Measurements from ENCODE around the gene PHLPP1. TPM values are rescaled to one million over a fixed set of nuclear protein-coding genes. Genes with fewer than 3 reads are reported as not detected.
A peak's percentile ranks its signal among the peaks of the same experiment; 100 is the strongest.

The PHLPP1 gene
- total and polyA plus RNA-seq, 9 donors: 4.4 to 15.9 (median 12.0) TPM

DNA sequence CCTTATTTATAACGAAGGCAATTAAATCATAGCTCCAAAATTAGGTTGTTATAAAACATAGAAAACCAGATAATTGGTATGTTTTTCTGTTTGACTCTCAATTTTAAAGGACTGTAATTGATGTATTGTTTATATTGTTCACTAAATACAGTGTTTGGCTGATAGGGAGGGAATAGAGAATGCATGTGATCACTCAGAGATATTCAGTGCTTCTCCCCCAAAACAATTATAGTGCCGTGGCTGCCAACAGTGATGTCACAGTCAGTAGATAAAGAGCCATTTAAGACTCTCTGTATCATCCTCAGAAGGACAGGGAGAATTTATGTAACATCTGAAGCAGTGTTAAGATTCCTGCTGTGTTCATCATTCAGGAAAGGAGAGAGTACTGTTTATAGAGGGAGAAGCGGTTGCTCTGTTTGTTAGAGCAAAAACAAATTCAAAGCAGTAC, 69.6 kb downstream of the PHLPP1 start:
- H3K36me3 ChIP-seq: no peaks in the 10 kb centered on the region
- intact Hi-C loops (cut with DNase I): no loop called here
- H3K9me3 ChIP-seq: no peaks in the 10 kb centered on the region
- no peak overlapping the region for H3K4me3 ChIP-seq
- peak overlapping the region in 1 of 2 donors; percentile 4 for H3K27ac ChIP-seq
- no peak for TF ChIP-seq POLR2A (IDR thresholded peaks at IDR 0.05)
- TF ChIP-seq, protein P1, sequence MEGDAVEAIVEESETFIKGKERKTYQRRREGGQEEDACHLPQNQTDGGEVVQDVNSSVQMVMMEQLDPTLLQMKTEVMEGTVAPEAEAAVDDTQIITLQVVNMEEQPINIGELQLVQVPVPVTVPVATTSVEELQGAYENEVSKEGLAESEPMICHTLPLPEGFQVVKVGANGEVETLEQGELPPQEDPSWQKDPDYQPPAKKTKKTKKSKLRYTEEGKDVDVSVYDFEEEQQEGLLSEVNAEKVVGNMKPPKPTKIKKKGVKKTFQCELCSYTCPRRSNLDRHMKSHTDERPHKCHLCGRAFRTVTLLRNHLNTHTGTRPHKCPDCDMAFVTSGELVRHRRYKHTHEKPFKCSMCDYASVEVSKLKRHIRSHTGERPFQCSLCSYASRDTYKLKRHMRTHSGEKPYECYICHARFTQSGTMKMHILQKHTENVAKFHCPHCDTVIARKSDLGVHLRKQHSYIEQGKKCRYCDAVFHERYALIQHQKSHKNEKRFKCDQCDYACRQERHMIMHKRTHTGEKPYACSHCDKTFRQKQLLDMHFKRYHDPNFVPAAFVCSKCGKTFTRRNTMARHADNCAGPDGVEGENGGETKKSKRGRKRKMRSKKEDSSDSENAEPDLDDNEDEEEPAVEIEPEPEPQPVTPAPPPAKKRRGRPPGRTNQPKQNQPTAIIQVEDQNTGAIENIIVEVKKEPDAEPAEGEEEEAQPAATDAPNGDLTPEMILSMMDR (IDR thresholded peaks at IDR 0.05): no peak
- no peak for TF ChIP-seq EP300 (IDR thresholded peaks at IDR 0.05)
- H3K4me1 ChIP-seq (ENCODE audit: insufficient read depth): peaks cover 6% of the 10 kb centered on the region
- WGBS, 3 donors: 26 to 29% (median 27%) methylated on average over 3 of the region's 3 CpGs
- peak; percentile 31 to 65 (median 44) for DNase-seq
- H3K27me3 ChIP-seq: no peaks in the 10 kb centered on the region

DNA sequence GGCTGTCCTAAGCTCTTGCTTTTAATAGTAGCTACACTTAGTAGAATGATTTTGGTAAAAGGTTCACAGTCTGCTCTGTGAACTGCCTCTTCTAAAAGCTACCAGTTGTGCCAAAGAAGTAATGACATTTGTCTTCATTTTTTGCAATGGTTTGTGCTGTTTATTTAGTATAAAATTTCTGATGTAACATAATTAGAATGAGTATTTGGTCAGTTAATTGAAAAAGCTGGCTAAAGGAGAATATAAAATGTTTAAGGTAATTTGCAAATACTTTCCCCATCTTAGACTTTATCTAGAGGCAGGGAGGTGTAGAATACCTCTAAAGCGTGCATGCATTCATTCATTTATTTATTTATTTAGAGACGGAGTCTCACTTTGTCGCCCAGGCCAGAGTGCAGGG, 71.3 kb downstream of the PHLPP1 start:
- no peak for DNase-seq
- WGBS, 3 donors: 95 to 99% (median 97%) methylated on average over 3 of the region's 3 CpGs
- H3K36me3 ChIP-seq: no peaks in the 10 kb centered on the region
- no peaks in the 10 kb centered on the region for H3K27me3 ChIP-seq
- TF ChIP-seq POLR2A (IDR thresholded peaks at IDR 0.05) (no peak), EP300 (IDR thresholded peaks at IDR 0.05) (no peak)
- TF ChIP-seq, protein P1 (IDR thresholded peaks at IDR 0.05): no peak
- intact Hi-C loops (cut with DNase I): no loop called here
- no peak overlapping the region for H3K4me3 ChIP-seq
- H3K9me3 ChIP-seq: no peaks in the 10 kb centered on the region
- H3K27ac ChIP-seq: no peak overlapping the region
- H3K4me1 ChIP-seq (ENCODE audit: insufficient read depth): peaks cover 8% of the 10 kb centered on the region

DNA sequence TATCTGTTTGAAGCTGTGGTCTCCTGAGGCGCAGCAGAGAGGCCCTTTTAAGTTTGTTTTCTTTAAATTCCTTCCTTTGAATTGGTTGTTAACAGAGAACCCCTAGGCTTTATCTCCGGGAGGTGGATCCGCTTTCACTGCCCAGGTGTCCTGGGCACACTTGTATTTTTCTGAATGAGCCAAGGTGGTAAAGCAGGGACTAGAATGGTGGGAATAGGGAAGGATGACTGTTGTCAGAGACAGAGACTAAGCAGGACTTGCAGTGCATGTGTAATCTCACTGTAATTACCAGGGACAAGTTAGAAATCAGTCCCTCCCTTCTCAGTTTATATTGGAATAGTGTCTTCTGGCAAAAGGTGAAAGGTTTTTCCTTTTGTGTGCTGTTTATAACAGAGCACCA, 72.8 kb downstream of the PHLPP1 start:
- 97 to 98% (median 98%) methylated on average over 3 of the region's 3 CpGs for WGBS, 3 donors
- TF ChIP-seq EP300 (IDR thresholded peaks at IDR 0.05): no peak
- no peak for TF ChIP-seq POLR2A (IDR thresholded peaks at IDR 0.05)
- TF ChIP-seq, protein P1 (IDR thresholded peaks at IDR 0.05): no peak
- Histone ChIP-seq H3K9me3 (no peaks in the 10 kb centered on the region), H3K4me1 (ENCODE audit: insufficient read depth) (peaks cover 8% of the 10 kb centered on the region), H3K27ac (no peak overlapping the region), H3K27me3 (no peaks in the 10 kb centered on the region), H3K4me3 (no peak overlapping the region), H3K36me3 (no peaks in the 10 kb centered on the region)
- intact Hi-C loops (cut with DNase I): no loop called here
- no peak for DNase-seq

DNA sequence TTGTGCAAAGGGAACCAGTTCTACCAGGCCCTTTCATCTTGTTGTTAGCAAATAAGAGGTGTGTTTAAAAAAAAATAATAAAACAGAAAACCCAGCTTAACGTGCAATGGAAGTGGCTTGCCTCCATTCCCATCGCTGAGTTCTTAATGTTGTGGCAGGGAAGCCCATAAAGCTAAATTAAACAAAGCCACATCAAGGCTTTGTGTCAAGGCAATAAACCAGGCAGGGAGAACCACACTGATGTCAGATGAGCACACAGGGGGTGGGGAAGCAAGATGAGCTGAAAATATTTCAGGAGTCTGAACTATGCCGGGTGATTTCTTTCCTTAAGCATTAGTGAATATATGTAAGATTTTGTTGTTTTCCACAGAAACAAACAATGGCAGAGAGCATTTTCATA, 73.5 kb downstream of the PHLPP1 start:
- H3K27me3 ChIP-seq: no peaks in the 10 kb centered on the region
- WGBS, 3 donors: 81 to 89% (median 82%) methylated on average over 3 of the region's 3 CpGs
- H3K27ac ChIP-seq: no peak overlapping the region
- DNase-seq: no peak
- TF ChIP-seq EP300 (IDR thresholded peaks at IDR 0.05) (no peak), POLR2A (IDR thresholded peaks at IDR 0.05) (no peak)
- TF ChIP-seq, protein P1 (IDR thresholded peaks at IDR 0.05): no peak
- intact Hi-C loops (cut with DNase I): no loop called here
- peaks cover 8% of the 10 kb centered on the region for H3K4me1 ChIP-seq (ENCODE audit: insufficient read depth)
- no peaks in the 10 kb centered on the region for H3K36me3 ChIP-seq
- H3K4me3 ChIP-seq: no peak overlapping the region
- H3K9me3 ChIP-seq: no peaks in the 10 kb centered on the region

All from ovary (tissue), 9 donors.